Fibroblast of lung (primary cell): Measurements from ENCODE around the gene G6PC1. TPM values are rescaled to one million over a fixed set of nuclear protein-coding genes. Genes with fewer than 3 reads are reported as not detected.
A peak's percentile ranks its signal among the peaks of the same experiment; 100 is the strongest.

ENCODE experiments used
- DNase-seq, 2 donors: peaks; one replicate each; pipeline versions ENCODE4 v3.0.0 to v3.0.0-alpha.2; 2010; ENCODE audit warnings: low read depth in 2 of 2
- H2AFZ ChIP-seq: 2 replicates; pipeline ENCODE4 v1.5.1; 2012; ENCODE audit warnings: low read length, control low read depth, inconsistent platforms
- H3K27ac ChIP-seq: 2 replicates; pipeline ENCODE4 v1.5.1; 2011; ENCODE audit warnings: low read length, control low read depth; ENCODE audit not compliant: insufficient read depth
- H3K27me3 ChIP-seq: 2 replicates; pipeline ENCODE4 v1.5.1; 2011; ENCODE audit warnings: mild to moderate bottlenecking, low read length; ENCODE audit not compliant: control insufficient read depth, insufficient read depth
- H3K36me3 ChIP-seq: 2 replicates; pipeline ENCODE4 v1.5.1; 2011; ENCODE audit warnings: low read length; ENCODE audit not compliant: control insufficient read depth, insufficient read depth
- H3K4me1 ChIP-seq: 2 replicates; pipeline ENCODE4 v1.5.1; 2011; ENCODE audit warnings: low read length; ENCODE audit not compliant: control insufficient read depth, insufficient read depth; ENCODE audit errors: extremely low read depth
- H3K4me2 ChIP-seq: 2 replicates; pipeline ENCODE4 v1.5.1; 2011; ENCODE audit warnings: low read length, control low read depth; ENCODE audit not compliant: insufficient read depth; ENCODE audit errors: extremely low read depth
- H3K4me3 ChIP-seq, 4 experiments: fragments of 200-600 bp in 1 of 4; sonication (generic) in 1 of 4; replicated peaks in 1 of 4; 2 replicates each; pipeline ENCODE4 v1.5.1; 2011 to 2016; ENCODE audit warnings: low read length in 4 of 4, low read depth in 3 of 4, mild to moderate bottlenecking in 3 of 4, control low read depth in 2 of 4, inconsistent platforms in 1 of 4, mixed read lengths in 1 of 4; ENCODE audit not compliant: insufficient read depth in 1 of 4; ENCODE audit errors: control extremely low read depth in 1 of 4
- H3K79me2 ChIP-seq: 2 replicates; pipeline ENCODE4 v1.5.1; 2012; ENCODE audit warnings: mild to moderate bottlenecking, low read length, inconsistent platforms; ENCODE audit not compliant: control insufficient read depth, insufficient read depth
- H3K9ac ChIP-seq: 2 replicates; pipeline ENCODE4 v1.5.1; 2011; ENCODE audit warnings: mild to moderate bottlenecking, low read length, control low read depth; ENCODE audit not compliant: insufficient read depth
- H3K9me3 ChIP-seq: 2 replicates; pipeline ENCODE4 v1.5.1; 2012; ENCODE audit warnings: low read depth, low read length; ENCODE audit not compliant: control insufficient read depth, insufficient read depth
- H4K20me1 ChIP-seq: 2 replicates; pipeline ENCODE4 v1.5.1; 2011; ENCODE audit warnings: low read length; ENCODE audit not compliant: control insufficient read depth, insufficient read depth; ENCODE audit errors: extremely low read depth
- CTCF ChIP-seq, 2 donors: IDR thresholded peaks in 1 of 2; conservative IDR thresholded peaks in 1 of 2; 1 replicate in 1 of 2; 2 replicates in 1 of 2; pipeline ENCODE4 v1.5.1; 2011 to 2012; ENCODE audit warnings: low read length in 2 of 2, control low read depth in 1 of 2, inconsistent platforms in 1 of 2, low read depth in 1 of 2, mild to moderate bottlenecking in 1 of 2
- EZH2 ChIP-seq: IDR thresholded peaks from 2 replicates; pipeline ENCODE4 v1.5.1; 2012; ENCODE audit warnings: low read length, control low read depth, mild to moderate bottlenecking; ENCODE audit errors: missing control alignments
- polyA plus RNA-seq, 2 donors: library from polyadenylated mRNA; depleted of rRNA in 1 of 2; stranded (reverse) in 1 of 2; unstranded in 1 of 2; fragments of >200 nt; gene quantifications; 2 replicates each; pipeline ENCODE4 v1.2.1, GENCODE V29; 2011 to 2012; ENCODE audit warnings: missing spikeins in 1 of 2
- total RNA-seq: library from RNA; depleted of rRNA; stranded (reverse); fragments of >200 nt; gene quantifications from 2 replicates; pipeline ENCODE4 v1.2.1, GENCODE V29; 2014

The G6PC1 gene
- total and polyA plus RNA-seq, 2 donors (not counting 1 experiment from before 2014, with no cell fraction given): not detected

DNA sequence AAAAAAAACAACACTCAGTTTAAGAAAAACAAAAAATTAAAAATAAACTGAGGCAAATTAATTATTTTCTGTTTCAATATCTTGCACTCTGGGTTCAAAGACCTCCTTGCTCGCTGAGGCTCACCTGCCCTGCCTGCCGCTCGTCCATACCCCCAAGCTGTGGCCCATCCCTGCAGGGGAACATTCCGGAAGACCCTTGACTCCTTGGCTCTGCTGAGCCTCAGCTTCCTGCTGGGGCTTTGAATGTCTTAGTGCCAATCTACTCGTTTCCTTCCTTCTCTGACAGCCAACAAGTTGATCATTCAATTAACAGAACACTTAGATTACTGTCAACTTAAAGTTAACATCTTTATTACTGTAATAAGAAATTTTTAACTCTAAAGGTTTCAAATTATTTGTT lies 24.3 kb downstream of the G6PC1 start:
- Histone ChIP-seq H3K9ac (no peak overlapping the region), H3K4me3 (no peak overlapping the region), H4K20me1 (no peaks in the 10 kb centered on the region), H3K79me2 (no peaks in the 10 kb centered on the region), H3K27me3 (peaks cover 6% of the 10 kb centered on the region), H3K4me1 (no peaks in the 10 kb centered on the region), H3K36me3 (no peaks in the 10 kb centered on the region), H3K27ac (no peak overlapping the region), H3K4me2 (no peak overlapping the region), H2AFZ (no peak overlapping the region), H3K9me3 (no peaks in the 10 kb centered on the region)
- no peak for TF ChIP-seq EZH2
- TF ChIP-seq CTCF (conservative IDR thresholded peaks at IDR 0.05 in 1 of 2, IDR thresholded peaks at IDR 0.05 in 1 of 2; ENCODE audit: low read depth in 1 of 2, low read length in 2 of 2): no peak
- DNase-seq: no peak

DNA sequence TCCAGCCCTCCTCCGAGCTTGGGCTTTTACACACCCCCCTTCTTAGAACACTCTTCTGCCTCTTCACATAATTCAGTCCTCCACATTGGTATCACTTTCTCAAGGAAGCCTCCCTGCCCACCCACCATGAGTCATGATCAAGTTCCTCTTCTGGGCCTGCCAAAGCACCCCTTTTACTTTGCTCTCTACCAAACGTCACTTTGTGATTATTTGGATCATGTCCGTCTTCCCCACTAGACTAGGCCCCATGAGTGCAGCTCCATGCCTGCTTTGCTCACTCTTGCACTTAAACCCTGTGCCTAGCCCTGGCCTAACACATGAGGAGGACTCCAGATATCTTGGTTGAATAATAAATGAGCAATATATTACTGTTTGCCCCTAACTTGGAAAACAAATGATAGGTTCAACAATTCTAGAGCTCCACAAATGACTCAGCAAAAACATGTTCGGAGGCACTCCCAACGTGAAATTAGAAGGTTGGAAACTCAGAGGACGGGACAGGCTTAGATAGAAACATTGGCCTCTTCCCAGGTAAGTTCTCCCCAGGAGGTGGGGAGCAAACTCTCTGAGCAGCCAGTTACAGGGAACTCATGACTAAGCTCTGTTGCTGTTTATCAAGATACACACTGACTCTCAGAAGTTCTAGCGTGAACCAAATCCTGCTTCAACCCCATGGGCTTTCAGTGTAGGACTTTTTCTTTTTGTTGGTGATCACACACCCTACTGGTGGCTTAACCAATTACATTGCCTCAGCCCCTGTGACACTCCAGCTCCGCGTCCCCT lies 28.3 kb downstream of the G6PC1 start:
- Histone ChIP-seq H3K4me1 (no peaks in the 10 kb centered on the region), H3K4me2 (no peak overlapping the region), H3K27ac (peak overlapping the region; percentile 1), H3K36me3 (no peaks in the 10 kb centered on the region), H3K9me3 (no peaks in the 10 kb centered on the region), H4K20me1 (no peaks in the 10 kb centered on the region), H2AFZ (peak overlapping the region; percentile 30), H3K4me3 (no peak overlapping the region), H3K9ac (no peak overlapping the region), H3K27me3 (no peaks in the 10 kb centered on the region), H3K79me2 (no peaks in the 10 kb centered on the region)
- TF ChIP-seq CTCF (conservative IDR thresholded peaks at IDR 0.05 in 1 of 2, IDR thresholded peaks at IDR 0.05 in 1 of 2; ENCODE audit: low read depth in 1 of 2, low read length in 2 of 2): peak; percentile 52 to 66
- no peak for TF ChIP-seq EZH2
- peak; percentile 82 to 90 for DNase-seq

GRCh38 chr17:42929497-42929844 lies 28.9 kb downstream of the G6PC1 start:
- no peaks in the 10 kb centered on the region for H3K9me3 ChIP-seq
- no peak overlapping the region for H2AFZ ChIP-seq
- TF ChIP-seq CTCF (conservative IDR thresholded peaks at IDR 0.05 in 1 of 2, IDR thresholded peaks at IDR 0.05 in 1 of 2; ENCODE audit: low read depth in 1 of 2, low read length in 2 of 2): no peak
- TF ChIP-seq EZH2: no peak
- no peaks in the 10 kb centered on the region for H3K36me3 ChIP-seq
- H3K27me3 ChIP-seq: no peaks in the 10 kb centered on the region
- H3K4me2 ChIP-seq: no peak overlapping the region
- H3K4me1 ChIP-seq: no peaks in the 10 kb centered on the region
- no peaks in the 10 kb centered on the region for H3K79me2 ChIP-seq
- no peaks in the 10 kb centered on the region for H4K20me1 ChIP-seq
- DNase-seq: no peak
- H3K27ac ChIP-seq: no peak overlapping the region
- no peak overlapping the region for H3K4me3 ChIP-seq
- no peak overlapping the region for H3K9ac ChIP-seq
